OCI-LY7 (cell line): ENCODE measurements around the gene PHACTR3.

Experiments
- EZH2phosphoT487 ChIP-seq: fragments of 200-600 bp; sonication (generic); IDR thresholded peaks from 2 replicates; pipeline ENCODE4 v1.6.1; 2018; ENCODE audit warnings: low read depth, borderline replicate concordance, mild to moderate bottlenecking, mixed run types, antibody characterized with exemption, low read length, moderate library complexity, mixed read lengths
- TF ChIP-seq, protein P1 (sequence below): fragments of 200-600 bp; sonication (generic); conservative IDR thresholded peaks from 2 replicates; pipeline ENCODE4 v1.5.1; 2014; ENCODE audit warnings: mild to moderate bottlenecking, antibody characterized with exemption, low read length, moderate library complexity, mixed read lengths

DNA sequence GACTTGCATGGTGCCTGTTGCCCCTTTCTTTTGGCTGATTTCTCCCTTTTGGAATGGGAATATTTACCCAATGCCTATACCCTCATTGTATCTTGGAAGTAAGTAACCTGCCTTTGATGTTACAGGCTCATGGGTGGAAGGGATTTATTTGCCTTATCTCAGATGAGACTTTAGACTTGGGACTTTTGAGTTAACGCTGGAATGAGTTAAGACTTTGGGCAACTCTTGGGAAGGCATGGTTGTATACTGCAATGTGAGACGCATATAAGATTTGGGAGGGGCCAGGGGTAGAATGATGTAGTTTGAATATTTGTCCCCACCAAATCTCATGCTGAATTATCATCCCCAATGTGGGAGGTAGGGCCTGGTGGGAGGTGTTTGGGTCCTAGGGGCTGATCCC is 253.6 kb downstream of the PHACTR3 start:
- TF ChIP-seq EZH2phosphoT487: no peak
- TF ChIP-seq, protein P1, sequence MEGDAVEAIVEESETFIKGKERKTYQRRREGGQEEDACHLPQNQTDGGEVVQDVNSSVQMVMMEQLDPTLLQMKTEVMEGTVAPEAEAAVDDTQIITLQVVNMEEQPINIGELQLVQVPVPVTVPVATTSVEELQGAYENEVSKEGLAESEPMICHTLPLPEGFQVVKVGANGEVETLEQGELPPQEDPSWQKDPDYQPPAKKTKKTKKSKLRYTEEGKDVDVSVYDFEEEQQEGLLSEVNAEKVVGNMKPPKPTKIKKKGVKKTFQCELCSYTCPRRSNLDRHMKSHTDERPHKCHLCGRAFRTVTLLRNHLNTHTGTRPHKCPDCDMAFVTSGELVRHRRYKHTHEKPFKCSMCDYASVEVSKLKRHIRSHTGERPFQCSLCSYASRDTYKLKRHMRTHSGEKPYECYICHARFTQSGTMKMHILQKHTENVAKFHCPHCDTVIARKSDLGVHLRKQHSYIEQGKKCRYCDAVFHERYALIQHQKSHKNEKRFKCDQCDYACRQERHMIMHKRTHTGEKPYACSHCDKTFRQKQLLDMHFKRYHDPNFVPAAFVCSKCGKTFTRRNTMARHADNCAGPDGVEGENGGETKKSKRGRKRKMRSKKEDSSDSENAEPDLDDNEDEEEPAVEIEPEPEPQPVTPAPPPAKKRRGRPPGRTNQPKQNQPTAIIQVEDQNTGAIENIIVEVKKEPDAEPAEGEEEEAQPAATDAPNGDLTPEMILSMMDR: no peak
